Endothelial cell of umbilical vein (primary cell): Measurements from ENCODE around the gene GPR157. TPM values are rescaled to one million over a fixed set of nuclear protein-coding genes. Genes with fewer than 3 reads are reported as not detected.

Experiments
- BruUV-seq: library from RNA; stranded (reverse); fragments of 400-500 nt; replicated peaks from 2 replicates; lab custom pipeline; 2021; lab: Mats Ljungman, UMichigan
- CTCF ChIA-PET: fragments of 300-600, 350-600 bp; sonication (Branson Sonifier 250); formaldehyde crosslinking; loops from one replicate; lab custom pipeline; 2021; ENCODE audit warnings: antibody characterized with exemption, inconsistent platforms; lab: Charles Lee
- POLR2A ChIA-PET: fragments of 300-600, 350-600 bp; sonication (Branson Sonifier 250); formaldehyde crosslinking; loops from one replicate; lab custom pipeline; 2021; ENCODE audit warnings: antibody characterized with exemption, inconsistent platforms; lab: Charles Lee
- DNase-seq: peaks from one replicate; pipeline ENCODE4 v3.0.0-alpha.2; 2011; ENCODE audit warnings: low read depth, low spot score
- FAIRE-seq: peaks from 2 replicates; lab custom pipeline; 2011; peaks lifted over from hg19 to GRCh38; lab: Jason Lieb, UNC
- H2AFZ ChIP-seq: 2 replicates; pipeline ENCODE4 v1.6.0; 2012; ENCODE audit warnings: low read depth, low read length, control low read depth, inconsistent platforms
- H3K27ac ChIP-seq: 2 replicates; pipeline ENCODE4 v1.5.1; 2011; ENCODE audit warnings: low read depth, mild to moderate bottlenecking, control low read depth, low read length, moderate library complexity; ENCODE audit not compliant: insufficient read depth
- H3K27me3 ChIP-seq, 2 experiments: 2 replicates each; pipeline versions ENCODE4 v1.6.0 to v1.6.1; 2011; ENCODE audit warnings: low read length in 2 of 2, mixed read lengths in 1 of 2; ENCODE audit not compliant: control insufficient read depth in 2 of 2, insufficient read depth in 2 of 2
- H3K36me3 ChIP-seq, 2 experiments: 2 replicates in 1 of 2; 3 replicates in 1 of 2; pipeline ENCODE4 v1.5.1; 2011; ENCODE audit warnings: low read length in 2 of 2, mild to moderate bottlenecking in 1 of 2, moderate library complexity in 1 of 2; ENCODE audit not compliant: control insufficient read depth in 2 of 2, insufficient read depth in 2 of 2; ENCODE audit errors: extremely low read depth in 1 of 2
- H3K4me1 ChIP-seq: 3 replicates; pipeline ENCODE4 v1.5.1; 2011; ENCODE audit warnings: mild to moderate bottlenecking, low read length; ENCODE audit not compliant: control insufficient read depth, insufficient read depth; ENCODE audit errors: extremely low read depth
- H3K4me2 ChIP-seq: 2 replicates; pipeline ENCODE4 v1.6.1; 2011; ENCODE audit warnings: low read length, control low read depth, mixed read lengths; ENCODE audit not compliant: insufficient read depth
- H3K4me3 ChIP-seq, 3 experiments: fragments of 200-600 bp in 1 of 3; sonication (generic), shearing (Covaris generic) in 1 of 3; replicated peaks in 1 of 3; 2 replicates each; pipeline ENCODE4 v1.5.1; 2011 to 2016; ENCODE audit warnings: control low read depth in 3 of 3, low read length in 3 of 3, mild to moderate bottlenecking in 2 of 3, inconsistent platforms in 1 of 3, low read depth in 1 of 3, moderate library complexity in 1 of 3; ENCODE audit not compliant: insufficient read depth in 1 of 3
- H3K79me2 ChIP-seq: 2 replicates; pipeline ENCODE4 v1.6.0; 2012; ENCODE audit warnings: low read length, inconsistent platforms; ENCODE audit not compliant: control insufficient read depth, insufficient read depth
- H3K9ac ChIP-seq: replicated peaks from 2 replicates; pipeline ENCODE3; 2011; ENCODE audit warnings: low read length, control low read depth; ENCODE audit not compliant: insufficient read depth; ENCODE audit errors: extremely low read depth
- H3K9me1 ChIP-seq: replicated peaks from 3 replicates; pipeline ENCODE4 v1.6.0; 2011; ENCODE audit warnings: mild to moderate bottlenecking, low read length; ENCODE audit not compliant: control insufficient read depth, insufficient read depth; ENCODE audit errors: extremely low read depth
- H3K9me3 ChIP-seq: replicated peaks from 2 replicates; pipeline ENCODE4 v1.5.1; 2012; ENCODE audit warnings: low read length, inconsistent platforms; ENCODE audit not compliant: control insufficient read depth, insufficient read depth
- H4K20me1 ChIP-seq: replicated peaks from 2 replicates; pipeline ENCODE3; 2011; ENCODE audit warnings: mild to moderate bottlenecking, low read length; ENCODE audit not compliant: control insufficient read depth, insufficient read depth; ENCODE audit errors: extremely low read depth
- CTCF ChIP-seq, 2 donors: IDR thresholded peaks; 1 replicate in 1 of 2; 2 replicates in 1 of 2; pipeline ENCODE4 v1.5.1; 2011; ENCODE audit warnings: low read length in 2 of 2, mild to moderate bottlenecking in 2 of 2, moderate library complexity in 2 of 2, control low read depth in 1 of 2, inconsistent platforms in 1 of 2, low read depth in 1 of 2; ENCODE audit not compliant: insufficient read depth in 1 of 2; ENCODE audit errors: extremely low read depth in 1 of 2
- EZH2 ChIP-seq: IDR thresholded peaks from 2 replicates; pipeline ENCODE4 v1.6.1; 2012; ENCODE audit warnings: borderline replicate concordance, low read depth, mild to moderate bottlenecking, moderate library complexity, low read length, inconsistent platforms; ENCODE audit not compliant: severe bottlenecking
- FOS ChIP-seq: IDR thresholded peaks from 2 replicates; pipeline ENCODE4 v1.6.1; 2011; ENCODE audit warnings: mild to moderate bottlenecking, low read length, moderate library complexity, borderline replicate concordance; ENCODE audit not compliant: insufficient read depth
- GATA2 ChIP-seq: IDR thresholded peaks from 2 replicates; pipeline ENCODE4 v1.7.0; 2011; ENCODE audit warnings: low read depth, mild to moderate bottlenecking, moderate library complexity, mixed read lengths, low read length; ENCODE audit not compliant: insufficient read length, insufficient read depth
- JUN ChIP-seq: IDR thresholded peaks from 2 replicates; pipeline ENCODE4 v1.6.1; 2011; ENCODE audit warnings: borderline replicate concordance, low read depth; ENCODE audit not compliant: insufficient read length, insufficient read depth
- MAX ChIP-seq: IDR thresholded peaks from 2 replicates; pipeline ENCODE4 v1.6.1; 2011; ENCODE audit not compliant: insufficient read depth, insufficient read length
- MYC ChIP-seq: IDR thresholded peaks from one replicate; pipeline ENCODE4 v1.6.1; 2011; ENCODE audit warnings: mild to moderate bottlenecking, low read depth, low read length
- POLR2A ChIP-seq: IDR thresholded peaks from 2 replicates; pipeline ENCODE4 v1.6.1; 2012; ENCODE audit warnings: low read depth, mild to moderate bottlenecking, control low read depth, low read length
- POLR2AphosphoS5 ChIP-seq: IDR thresholded peaks from 2 replicates; pipeline ENCODE4 v1.6.1; 2012; ENCODE audit warnings: low read depth, mild to moderate bottlenecking, control low read depth, low read length, moderate library complexity; ENCODE audit not compliant: insufficient read depth
- dilution Hi-C: fragments of 300-500 bp; cut with MboI; formaldehyde crosslinking; loops from one replicate; pipeline ENCODE4 v1.15.0; 2019; ENCODE audit warnings: low sequenced_read_pairs; ENCODE audit not compliant: extremely low pct_ligation_motif_present
- intact Hi-C: fragments of 100-400 bp; cut with micrococcal nuclease; formaldehyde crosslinking; loops from one replicate; pipeline ENCODE4 v1.10.0; 2022
- polyA plus RNA-seq, 4 experiments: library from polyadenylated mRNA; depleted of rRNA in 3 of 4; stranded (reverse) in 3 of 4; unstranded in 1 of 4; fragments of >200 nt; gene quantifications; 2 replicates each; pipeline versions ENCODE4 v1.2.1 to v1.2.3, GENCODE V29; 2011 to 2012; ENCODE audit warnings: missing spikeins in 1 of 4
- total RNA-seq: library from RNA; stranded (reverse); gene quantifications from 2 replicates; pipeline ENCODE4 v1.2.3, GENCODE V29; 2021

GPR157 gene
- total and polyA plus RNA-seq, 2 donors (not counting 3 experiments of a cell fraction or from before 2014, with no cell fraction given), result 1.0 to 6.5 TPM

DNA sequence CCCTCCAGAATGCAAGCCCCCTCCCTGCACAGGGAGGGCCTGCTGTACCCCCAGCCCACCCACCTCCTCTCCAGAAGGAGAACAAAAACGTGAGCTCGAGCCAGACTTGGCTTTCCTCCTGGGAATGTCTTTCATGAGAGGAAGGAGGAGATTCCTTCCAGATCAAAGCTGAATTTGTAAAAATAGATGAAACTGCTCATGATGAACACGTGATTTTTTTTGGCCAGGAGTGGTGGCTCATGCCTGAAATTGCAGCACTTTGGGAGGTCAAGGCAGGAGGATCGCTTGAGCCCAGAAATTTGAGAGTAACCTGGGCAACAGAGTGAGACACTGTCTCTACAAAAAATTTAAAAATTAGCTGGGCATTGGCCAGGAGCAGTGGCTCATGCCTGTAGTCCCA is 21.8 kb downstream of the GPR157 start:
- BruUV-seq, result no TSS peak
- Histone ChIP-seq H3K9ac (no peak overlapping the region), H3K9me3 (no peaks in the 10 kb centered on the region), H3K36me3 (no peaks in the 10 kb centered on the region), H3K4me2 (no peak overlapping the region), H3K79me2 (no peaks in the 10 kb centered on the region), H3K9me1 (no peaks in the 10 kb centered on the region), H4K20me1 (no peaks in the 10 kb centered on the region), H3K27me3 (no peaks in the 10 kb centered on the region), H3K27ac (no peak overlapping the region), H3K4me3 (no peak overlapping the region), H2AFZ (no peak overlapping the region), H3K4me1 (no peaks in the 10 kb centered on the region)
- ChIA-PET CTCF (interaction anchor here (0.6 to 1.4 kb wide), 3 partner anchors 35 to 102 kb away, joined by 3 to 4 read pairs (median 3); no protein-coding TSS in a partner anchor), POLR2A (no interaction called here)
- TF ChIP-seq GATA2, result no peak
- TF ChIP-seq POLR2A, result no peak
- no peak for TF ChIP-seq JUN
- TF ChIP-seq POLR2AphosphoS5, result no peak
- intact Hi-C loops, result no loop called here
- dilution Hi-C loops, result no loop called here
- DNase-seq (no peak), FAIRE-seq (no peak)

DNA sequence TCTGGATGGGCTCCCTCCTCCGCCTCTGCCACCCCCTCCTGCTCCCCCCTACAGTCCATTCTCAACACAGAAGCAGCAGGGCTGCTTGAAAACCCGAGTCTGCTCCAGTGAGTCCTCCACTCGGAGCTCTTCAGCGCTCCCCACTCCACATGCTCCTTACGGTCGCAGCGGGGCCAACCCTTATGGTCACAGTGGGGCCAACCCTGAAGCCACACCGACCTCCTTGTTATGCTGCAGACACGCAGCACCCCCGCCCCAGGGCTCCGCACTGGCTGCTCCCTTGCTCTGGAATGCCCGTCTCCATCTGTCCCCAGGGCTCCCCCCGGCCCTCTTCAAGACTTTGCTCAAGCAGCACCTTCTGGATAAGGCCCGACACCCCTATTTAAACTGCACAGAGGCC is 22.6 kb downstream of the GPR157 start:
- BruUV-seq, result no TSS peak
- H2AFZ ChIP-seq, result no peak overlapping the region
- H3K4me2 ChIP-seq, result no peak overlapping the region
- H3K27ac ChIP-seq, result no peak overlapping the region
- H4K20me1 ChIP-seq, result no peaks in the 10 kb centered on the region
- dilution Hi-C loops, result no loop called here
- H3K4me3 ChIP-seq, result no peak overlapping the region
- no peaks in the 10 kb centered on the region for H3K79me2 ChIP-seq
- H3K9ac ChIP-seq, result no peak overlapping the region
- H3K27me3 ChIP-seq, result no peaks in the 10 kb centered on the region
- H3K9me1 ChIP-seq, result no peaks in the 10 kb centered on the region
- no peak for TF ChIP-seq POLR2AphosphoS5
- TF ChIP-seq GATA2, result no peak
- TF ChIP-seq MAX, result no peak
- no peak for TF ChIP-seq CTCF (IDR thresholded peaks at IDR 0.05; ENCODE audit: extremely low read depth in 1 of 2, insufficient read depth in 1 of 2, low read depth in 1 of 2, low read length in 2 of 2)
- TF ChIP-seq FOS, result no peak
- no peak for TF ChIP-seq POLR2A
- no peak for TF ChIP-seq JUN
- no peak for TF ChIP-seq EZH2
- no peak for TF ChIP-seq MYC
- no peaks in the 10 kb centered on the region for H3K9me3 ChIP-seq
- CTCF ChIA-PET, result interaction anchor here (7.9 kb wide), 1 partner anchor 101 kb away, joined by 137 read pairs; no protein-coding TSS in a partner anchor
- no peaks in the 10 kb centered on the region for H3K4me1 ChIP-seq
- intact Hi-C loops, result no loop called here
- FAIRE-seq, result no peak
- no peak for DNase-seq
- no peaks in the 10 kb centered on the region for H3K36me3 ChIP-seq
- POLR2A ChIA-PET, result no interaction called here
